Activated CD4-positive, alpha-beta T cell treated with anti-CD3 and anti-CD28 coated beads, Interleukin-2, Interleukin-6, amounts not matched to agents 100 ng/mL and 50 ng/mL, durations not matched to agents 16 hours and 8 hours (primary cell): Measurements from ENCODE around the gene HOXA2.

ENCODE experiments used
- DNase-seq: peaks from one replicate; pipeline ENCODE4 v3.0.0-alpha.2; 2020

HOXA2 gene

GRCh38 chr7:27097686-27098577 is 4.6 kb downstream of the HOXA2 start:
- DNase-seq: no peak

GRCh38 chr7:27096768-27097514 is 5.5 kb downstream of the HOXA2 start:
- DNase-seq: peak; percentile 4

- peak; percentile 81 for DNase-seq
Measured at GRCh38 chr7:27095897-27096767, 6.4 kb downstream of the HOXA2 start, which contains the start of gene HOXA1. HOXA1 (minus strand) TSS chr7:27096000; CDS start chr7:27095912, 88 bp downstream.

DNA sequence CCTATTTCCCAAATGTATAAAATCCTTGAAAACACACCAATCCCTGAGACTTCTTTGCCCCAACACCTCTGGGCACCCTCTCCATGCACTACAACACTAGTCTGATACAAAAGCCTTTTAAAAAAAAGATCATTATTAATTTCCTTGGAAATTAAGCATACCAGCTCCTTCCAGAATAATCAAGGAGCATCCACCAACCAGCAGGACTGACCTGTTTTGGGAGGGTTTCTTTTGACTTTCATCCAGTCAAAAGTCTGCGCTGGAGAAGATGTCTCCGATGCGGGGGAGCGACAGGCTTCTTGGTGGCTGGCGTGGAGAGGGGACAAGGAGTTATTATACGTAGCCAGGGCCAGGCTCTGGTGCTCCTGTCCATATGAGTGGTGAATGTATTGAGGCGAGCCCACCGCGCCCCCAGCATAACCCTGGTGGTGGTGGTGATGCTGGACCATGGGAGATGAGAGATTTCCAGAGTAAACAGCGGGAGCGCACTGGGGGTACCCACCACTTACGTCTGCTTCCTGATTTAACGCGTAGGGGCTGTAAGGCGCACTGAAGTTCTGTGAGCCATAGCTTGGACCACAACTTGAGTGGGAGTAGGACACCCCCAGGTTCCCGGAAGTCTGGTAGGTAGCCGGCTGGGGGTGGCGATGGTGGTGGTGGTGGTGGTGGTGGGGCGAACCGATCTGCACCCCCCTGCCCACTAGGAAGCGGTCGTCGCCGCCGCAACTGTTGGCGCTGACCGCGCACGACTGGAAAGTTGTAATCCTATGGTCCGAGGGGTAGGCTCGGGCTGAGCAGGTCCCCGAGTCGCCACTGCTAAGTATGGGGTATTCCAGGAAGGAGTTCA is 7.2 kb downstream of the HOXA2 start:
- DNase-seq: peak; percentile 9

DNA sequence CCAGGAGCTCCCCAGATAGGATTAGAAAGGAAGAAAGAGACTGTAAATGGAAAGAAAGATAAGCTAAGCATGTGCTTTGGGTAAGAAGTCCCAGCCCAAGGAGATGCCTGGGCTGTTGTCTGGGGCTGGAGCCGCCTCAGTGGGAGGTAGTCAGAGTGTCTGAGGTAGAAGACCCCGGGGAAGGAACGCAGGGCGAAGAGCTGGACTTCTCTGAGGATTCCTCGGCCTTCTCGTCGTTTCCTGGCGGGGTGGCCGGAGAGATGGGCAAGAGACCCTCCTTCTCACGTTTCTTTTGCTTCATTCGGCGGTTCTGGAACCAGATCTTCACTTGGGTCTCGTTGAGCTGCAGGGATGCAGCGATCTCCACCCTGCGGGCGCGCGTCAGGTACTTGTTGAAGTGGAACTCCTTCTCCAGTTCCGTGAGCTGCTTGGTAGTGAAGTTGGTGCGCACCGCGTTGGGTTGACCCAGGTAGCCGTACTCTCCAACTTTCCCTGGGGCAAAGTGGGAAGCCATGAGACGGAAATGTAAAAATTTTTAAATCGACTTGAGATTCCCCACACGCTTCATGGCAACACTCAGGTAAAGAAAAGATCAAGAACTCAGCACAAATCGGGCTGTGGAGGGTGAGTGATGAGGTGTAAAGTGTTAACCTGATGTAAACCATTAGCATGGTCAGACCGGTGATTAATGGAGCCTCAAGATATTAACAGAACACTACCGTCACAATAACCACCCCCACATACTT is 8.0 kb downstream of the HOXA2 start:
- no peak for DNase-seq

GRCh38 chr7:27093184-27093895 is 9.1 kb downstream of the HOXA2 start:
- no peak for DNase-seq

DNA sequence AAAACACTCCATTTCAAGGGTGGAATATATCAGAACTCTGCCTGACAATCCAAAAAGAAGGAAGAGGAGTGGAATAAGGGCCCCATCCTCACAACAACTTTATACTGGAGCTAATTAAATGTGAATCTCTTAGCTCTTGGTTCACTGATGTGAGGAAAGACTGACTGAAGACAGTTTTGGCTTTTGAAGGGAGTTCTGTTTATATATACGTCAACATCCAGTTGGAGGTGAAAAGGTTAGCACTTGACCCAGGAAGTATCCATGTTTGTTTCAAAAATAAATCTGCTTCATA is 9.7 kb downstream of the HOXA2 start:
- DNase-seq: no peak

DNA sequence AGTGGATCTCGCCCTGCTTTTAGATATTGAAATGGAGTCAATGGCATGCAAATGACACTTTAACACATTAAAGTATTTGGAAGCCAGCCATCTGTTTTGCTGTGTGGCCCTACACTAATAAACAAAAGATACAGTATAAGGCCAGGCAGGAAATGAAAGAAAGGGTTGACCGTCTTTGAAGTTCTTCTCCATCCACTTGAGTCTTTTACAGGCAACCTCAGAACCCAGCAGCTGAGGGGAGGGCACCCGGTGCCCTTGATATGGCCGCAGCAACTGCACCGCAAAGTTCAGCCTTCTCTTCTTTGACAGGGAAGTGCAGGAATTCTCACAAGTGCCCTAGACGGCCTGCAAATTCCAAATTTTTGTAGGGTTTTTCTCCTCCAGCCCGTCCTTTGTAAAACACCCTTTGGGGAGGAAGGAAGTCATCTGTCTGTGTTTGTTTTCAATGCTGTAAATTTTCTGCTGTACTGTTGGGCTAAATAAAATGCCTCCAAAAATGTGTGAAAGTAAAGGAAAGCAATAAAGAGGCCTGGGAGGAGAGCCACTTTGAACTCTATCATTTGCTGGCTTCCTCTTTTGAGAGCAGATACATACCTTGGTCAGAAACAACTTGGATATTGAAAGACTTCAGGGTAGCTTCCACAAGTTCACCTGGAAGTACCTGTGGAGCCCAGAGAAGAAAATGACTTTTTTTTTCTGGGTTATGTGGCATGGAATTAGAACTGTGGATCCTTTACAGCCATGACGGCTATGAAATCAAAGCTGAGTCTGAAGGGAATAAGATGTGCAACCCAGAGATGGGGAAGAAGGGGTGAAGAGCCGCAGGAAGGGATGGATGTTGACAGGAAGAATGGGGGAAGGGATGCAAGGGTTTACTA is 10.3 kb downstream of the HOXA2 start:
- DNase-seq: no peak

GRCh38 chr7:27091105-27091504 is 11.4 kb downstream of the HOXA2 start:
- DNase-seq: no peak

GRCh38 chr7:27088002-27088922 is 14.2 kb downstream of the HOXA2 start:
- no peak for DNase-seq

DNA sequence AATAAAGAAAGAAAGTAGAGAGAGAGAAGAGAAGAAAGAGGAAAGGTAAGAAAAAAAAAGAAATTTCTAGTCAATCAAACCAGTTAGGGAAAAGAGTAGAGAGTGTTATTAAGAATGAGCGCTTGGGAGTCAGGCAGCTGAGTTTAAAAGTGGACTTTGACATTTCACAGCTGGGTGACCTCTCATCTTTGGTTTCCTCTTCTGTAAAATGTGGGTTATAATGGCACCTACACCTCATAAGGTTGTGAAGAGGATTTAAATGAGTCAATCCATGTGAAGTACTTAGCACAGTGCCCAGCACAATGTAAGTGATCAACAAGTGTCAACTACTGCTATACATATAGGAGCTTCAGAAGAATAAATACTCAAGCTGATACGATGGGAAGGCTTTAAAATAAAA is 18.8 kb downstream of the HOXA2 start:
- no peak for DNase-seq

DNA sequence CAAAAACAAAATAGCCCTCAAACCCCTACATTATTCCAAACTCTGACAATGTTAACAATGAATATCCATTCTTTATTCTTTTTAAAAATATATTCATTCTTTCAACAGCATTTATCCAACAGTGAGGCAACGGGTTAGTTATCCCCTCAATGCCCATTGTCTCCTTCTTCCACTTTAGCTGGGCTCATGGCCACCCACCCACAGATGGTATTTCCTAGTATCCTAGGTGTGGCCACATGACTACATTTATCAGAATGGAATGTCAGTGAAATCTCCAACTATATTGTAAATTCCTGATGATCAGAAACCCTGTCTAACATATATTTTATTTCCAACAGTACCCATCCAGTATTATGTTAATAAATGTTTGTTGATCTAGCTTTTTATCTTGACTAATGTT is 20.3 kb downstream of the HOXA2 start:
- DNase-seq: no peak

- DNase-seq: no peak
Measured at GRCh38 chr7:27080844-27081436, 21.5 kb downstream of the HOXA2 start.

GRCh38 chr7:27079234-27079975 is 23.1 kb downstream of the HOXA2 start:
- DNase-seq: no peak

GRCh38 chr7:27078616-27079233 is 23.8 kb downstream of the HOXA2 start:
- no peak for DNase-seq

DNA sequence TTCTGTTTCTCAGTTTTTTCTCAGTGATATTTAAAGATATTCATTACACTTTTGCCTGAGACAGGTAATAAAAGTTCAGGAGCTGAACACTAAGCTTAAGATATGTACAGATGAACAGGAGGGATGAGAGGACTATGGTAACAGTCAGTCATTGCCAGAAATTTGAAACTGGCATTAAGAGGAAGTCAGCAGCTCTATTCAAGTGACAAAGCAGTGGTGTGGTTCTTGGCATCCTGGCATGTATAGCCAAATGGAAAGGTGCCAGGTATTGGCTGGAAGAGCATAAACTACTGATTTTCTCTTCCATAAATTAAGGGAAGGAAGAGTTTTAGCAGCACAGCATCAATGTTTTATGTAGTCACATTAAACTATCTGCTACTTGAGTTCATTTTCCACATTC is 29.4 kb downstream of the HOXA2 start:
- DNase-seq: no peak
